SW 1271 (cell line): ENCODE results near the gene SNAP91.
"Not testable (repeated sequence)": the region's sequence is repeated elsewhere in the genome, so short reads cannot be mapped to it uniquely, and the experiment has no call there.

ENCODE experiments used
- DNase-seq, 2 experiments: peaks; one replicate each; lab custom pipeline; 2025; lab: John Stamatoyannopoulos, UW

Gene SNAP91

DNA sequence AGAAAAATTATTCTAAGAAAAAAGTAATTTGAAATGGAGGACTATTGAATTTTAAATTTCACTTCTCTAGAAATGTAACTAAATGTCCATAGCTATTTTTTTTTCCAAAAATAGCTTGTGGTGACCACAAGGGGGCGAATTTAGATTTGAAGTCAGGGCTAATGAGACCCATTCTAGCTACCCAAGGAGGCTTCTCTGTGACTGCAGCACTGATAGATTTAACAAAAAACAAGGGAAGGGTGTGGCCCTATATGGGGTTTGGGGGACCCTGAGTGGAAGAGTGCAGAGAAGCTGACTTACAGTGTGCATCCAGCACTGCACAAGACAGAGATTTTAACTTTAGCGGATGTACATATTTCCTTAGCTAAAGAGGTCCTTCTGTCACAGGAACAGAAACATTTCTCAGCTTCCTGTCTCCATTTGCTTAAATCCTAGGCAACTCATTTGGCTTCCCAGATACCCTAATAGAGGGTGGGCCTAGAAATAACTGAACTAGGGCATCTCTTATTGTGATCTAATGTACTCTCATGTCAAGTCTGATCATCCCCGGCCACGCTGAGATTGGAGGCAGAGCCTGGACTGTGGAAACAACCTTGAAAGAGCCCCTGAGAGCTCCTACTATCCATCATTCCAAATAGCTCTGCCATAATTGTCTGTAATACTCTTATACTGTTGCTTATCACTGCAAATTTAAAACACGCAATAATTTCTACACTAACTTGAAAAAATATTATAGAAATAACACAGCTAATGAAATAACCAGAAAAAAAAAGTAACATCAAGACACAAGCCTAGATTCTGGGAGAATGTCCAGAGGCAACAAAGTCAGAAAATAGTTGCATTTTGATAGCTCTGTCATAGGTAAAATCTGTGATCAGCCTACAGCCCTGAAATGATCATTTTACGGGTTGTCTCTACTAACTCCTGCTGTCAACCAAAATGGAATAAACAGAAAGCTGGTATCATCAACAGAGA is 93.6 kb downstream of the SNAP91 start:
- peak in 1 of 2 experiments; percentile 24 for DNase-seq

DNA sequence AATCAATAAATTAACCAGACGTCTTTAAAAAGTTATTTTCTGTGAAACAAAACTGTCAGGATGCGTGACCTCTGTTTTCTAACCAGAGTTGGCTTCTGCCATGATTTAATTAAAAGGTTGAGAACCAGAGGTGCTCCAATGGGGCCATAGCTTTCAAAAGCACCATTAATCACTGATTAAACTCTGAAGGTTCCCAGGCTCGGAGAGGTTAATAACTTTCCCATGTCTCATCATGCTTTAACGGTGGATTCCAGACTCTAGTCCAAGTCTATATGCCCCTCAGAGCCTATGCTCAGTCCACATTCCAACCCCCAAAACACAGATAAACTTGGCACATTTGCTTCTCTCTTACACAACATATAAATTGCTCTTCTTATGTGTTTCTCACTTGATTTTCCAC is 95.5 kb downstream of the SNAP91 start:
- DNase-seq: no peak

DNA sequence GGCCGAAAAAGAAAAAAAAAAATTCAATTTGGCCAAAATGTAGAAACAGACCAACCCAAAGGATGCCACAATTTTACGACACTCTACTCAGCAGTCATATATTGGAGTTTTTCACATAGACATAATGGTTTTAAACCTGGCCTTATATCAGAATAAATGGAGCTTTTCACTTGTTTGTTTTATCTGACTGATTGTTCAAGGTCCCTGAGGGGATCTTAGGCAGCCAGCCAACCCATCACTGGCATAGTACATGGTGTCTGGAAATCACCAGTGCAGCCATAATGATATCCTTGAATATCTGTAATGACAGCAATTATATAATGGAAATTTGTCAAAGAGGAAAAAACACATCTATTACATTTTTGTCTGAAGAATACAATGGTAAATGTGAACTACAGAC is 99.7 kb downstream of the SNAP91 start:
- DNase-seq: no peak

DNA sequence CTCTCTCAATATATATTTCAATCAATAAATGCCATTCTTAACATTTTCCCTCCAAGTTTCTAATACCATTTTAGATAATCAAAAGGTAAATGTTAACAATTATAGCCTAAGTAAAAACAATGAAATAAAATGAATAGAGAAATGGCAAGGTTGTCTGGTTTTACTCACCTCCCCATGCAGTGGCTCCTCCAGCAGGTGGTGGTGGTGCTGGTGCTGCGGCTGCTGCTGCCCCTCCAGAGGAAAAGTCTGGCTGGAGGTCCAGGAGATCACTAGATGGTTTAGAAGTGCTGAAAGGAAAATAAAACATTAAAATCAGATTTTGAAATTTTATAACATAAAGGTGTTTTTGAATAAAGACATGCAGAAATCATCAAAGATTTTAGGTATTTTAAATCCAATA is 103.4 kb downstream of the SNAP91 start:
- no peak for DNase-seq

DNA sequence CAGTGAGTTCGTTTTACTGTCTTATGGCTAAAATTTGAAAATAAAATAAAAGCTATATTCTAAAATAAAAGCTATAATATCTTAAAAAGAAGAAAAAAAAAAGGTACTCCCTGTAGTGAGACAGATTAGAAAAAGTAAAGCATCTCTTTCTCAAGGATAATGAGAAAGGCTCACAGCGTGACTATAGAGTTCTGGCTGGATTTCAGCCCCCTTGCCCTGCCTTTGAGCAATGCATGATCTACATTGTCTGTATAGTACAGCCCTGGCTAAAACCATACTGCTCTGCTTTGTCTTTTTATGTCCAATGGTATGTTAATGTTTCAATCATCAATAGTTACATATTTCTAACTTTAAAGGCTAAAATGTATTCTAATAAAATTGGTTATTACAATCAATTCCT is 105.3 kb downstream of the SNAP91 start:
- DNase-seq: no peak

DNA sequence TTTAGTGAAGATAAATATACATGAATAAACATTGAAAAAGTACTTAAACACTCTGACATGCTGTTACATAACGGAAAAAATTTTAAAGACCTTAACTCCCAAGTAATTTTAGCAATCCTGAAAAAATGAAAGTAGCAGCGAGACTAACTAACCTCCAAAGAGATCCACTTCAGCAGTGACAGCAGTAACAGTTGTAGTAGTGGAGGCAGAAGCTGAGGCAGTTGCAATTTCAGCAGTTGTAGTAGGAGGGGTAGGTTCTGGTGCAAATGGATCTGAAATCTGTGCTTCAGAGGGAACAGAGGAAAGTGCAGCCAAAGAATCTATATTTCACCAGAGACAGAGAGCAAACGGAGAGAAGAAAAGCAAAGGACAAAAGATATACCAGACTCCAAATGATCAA is 107.8 kb downstream of the SNAP91 start:
- DNase-seq: no peak

DNA sequence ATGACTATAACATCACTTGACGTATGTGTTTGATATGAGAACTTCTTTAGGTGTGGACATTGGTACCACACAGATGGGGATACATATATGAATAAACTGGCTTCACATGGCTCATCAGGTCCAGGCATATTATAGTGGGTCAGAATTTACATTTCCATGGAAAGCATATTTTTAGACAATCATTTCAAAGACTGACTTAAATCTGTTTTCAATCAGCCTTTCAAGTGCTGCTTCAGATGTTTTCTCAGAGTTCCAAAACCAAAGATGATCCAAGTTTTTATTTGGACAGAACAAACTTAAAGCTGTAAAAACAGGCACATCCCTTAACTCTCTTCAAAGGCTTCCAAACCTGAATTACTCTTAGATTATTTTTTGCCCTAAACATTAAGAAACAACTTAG is 108.4 kb downstream of the SNAP91 start:
- DNase-seq: no peak

DNA sequence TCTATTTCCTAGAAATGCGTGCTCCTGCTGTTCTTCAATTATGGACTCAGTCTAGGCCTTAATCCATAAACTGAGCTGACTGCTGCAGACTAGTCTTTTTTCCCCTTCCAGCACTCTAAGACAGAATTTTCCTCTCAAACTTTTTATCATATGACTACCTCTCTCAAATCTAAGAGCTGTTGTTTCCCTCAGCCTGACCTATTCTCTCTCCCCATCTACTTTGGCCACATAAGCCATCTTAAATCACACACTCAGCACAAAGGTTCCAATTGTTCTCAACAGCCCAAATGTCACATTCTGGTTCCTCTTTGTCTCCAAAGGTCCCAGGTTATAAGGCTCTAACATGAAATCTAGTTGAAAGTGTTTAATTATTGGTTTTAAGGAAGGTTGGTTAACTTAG is 111.4 kb downstream of the SNAP91 start:
- DNase-seq: no peak

DNA sequence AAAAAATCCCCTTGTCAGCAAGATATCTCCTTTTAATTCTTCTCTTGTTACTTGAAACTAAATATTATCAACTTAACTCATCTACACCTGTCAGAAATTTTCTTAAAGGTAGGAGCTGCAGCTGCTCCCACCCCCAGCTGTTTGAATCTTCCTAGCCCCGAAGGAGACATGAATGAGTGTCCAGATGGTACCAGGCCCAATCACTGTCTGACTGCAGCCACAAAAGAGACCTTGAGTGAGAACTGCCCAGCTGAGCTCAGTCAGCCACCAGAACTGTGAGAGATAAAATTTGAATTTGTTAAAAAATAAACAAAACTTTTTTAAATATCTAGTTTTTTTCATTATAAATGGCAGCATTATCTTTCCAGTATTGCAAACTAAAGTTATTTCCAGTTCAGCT is 111.8 kb downstream of the SNAP91 start:
- no peak for DNase-seq

DNA sequence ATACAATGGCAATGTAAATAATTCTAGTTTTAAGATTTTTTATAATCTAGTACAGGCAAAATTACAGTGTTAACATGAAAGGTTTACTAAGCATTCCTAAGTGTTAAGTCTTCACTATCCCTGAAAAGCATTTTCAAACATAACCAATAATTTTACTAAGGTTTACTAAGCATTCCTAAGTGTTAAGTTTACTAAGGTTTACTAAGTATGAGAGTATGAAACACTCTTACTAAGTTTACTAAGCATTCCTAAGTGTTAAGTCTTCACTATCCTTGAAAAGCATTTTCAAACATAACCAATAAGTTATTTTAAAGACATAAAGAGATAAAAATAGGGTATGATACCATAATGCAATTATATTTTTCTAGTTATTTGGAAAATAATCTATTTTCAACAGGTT is 114.0 kb downstream of the SNAP91 start:
- no peak for DNase-seq

DNA sequence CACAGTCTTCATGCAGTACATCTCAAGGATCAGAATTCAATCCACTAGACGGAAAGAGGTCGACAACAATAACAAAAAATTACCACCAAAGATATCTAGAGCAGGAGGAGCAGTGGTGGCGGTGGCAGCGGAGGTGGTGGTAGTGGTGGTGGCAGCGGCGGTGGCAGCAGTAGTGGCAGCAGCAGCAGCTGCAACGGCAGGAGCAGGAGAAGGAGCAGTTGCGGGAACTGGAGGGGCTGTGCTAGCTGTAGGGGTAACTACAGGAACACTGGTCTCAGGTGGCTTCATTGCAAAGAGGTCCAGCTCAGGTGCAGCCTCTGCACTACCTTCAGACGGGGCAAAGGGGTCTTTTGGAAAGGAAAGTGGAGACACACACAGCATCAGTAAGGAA is 115.5 kb downstream of the SNAP91 start:
- DNase-seq: no peak

DNA sequence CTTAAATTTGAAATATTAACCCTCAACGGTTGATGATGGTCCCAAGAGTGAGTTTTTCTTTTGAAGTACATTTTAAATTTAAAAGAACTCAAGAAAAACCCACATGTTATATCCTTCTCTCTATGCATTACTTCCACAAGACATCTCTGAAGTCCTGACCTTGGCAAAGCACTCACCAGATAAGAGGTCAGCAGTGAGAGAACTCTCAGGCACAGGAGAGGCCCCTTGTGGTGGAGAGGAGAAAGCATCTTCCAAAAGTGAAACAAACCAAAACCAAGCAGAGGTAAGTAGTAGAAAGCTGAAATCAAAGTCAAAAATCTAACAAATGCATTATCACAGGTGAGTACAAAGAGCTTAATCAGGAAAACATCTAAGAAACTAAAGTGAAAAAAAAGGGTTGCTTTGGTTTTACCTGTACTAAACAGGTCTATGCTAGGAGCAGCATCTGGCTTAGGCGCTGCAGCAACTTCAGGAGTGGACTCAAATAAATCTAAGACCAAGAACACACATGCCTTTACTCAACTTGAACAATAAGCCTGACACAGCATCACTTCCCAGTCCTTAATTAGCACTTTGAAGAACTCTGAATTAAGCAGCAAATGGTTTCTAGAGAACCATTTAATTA is 116.0 kb downstream of the SNAP91 start:
- DNase-seq: peak in 1 of 2 experiments; percentile 39

DNA sequence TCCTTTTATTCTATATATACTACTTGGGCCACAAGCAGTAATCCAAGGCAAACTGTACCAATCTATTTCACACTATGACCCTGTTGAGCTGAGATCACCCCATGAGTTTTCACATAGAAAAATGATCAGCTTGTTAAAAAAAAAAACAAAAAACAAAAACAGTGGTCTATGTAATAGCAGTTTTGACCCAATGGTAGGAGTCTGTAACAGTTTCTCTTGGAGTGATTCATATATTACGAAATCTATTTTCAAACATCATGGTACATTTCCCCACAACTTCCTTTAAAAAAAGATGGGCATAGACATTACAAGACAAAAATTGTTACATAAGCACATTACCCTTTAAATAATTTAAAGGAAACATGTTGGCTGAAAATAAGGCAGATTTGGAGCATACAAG is 118.5 kb downstream of the SNAP91 start:
- no peak for DNase-seq

DNA sequence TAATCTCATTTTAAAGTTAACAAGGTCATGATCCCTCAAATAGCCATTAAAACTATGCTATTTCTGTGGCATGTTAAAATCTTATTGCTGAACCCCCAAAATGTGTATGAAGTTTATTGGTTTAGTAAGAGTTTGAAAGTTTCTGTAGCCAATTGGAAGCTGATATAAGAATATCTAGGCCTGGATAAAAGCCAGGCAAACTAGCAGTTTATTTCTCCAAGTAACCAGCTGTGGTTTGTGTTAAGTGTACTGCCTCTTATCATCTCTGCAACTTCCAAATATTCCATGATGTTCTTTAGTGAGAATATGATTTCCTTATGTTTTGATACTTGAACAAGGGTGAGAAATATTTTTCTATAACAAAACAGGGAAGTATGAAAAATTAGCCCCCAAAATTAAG is 119.8 kb downstream of the SNAP91 start:
- no peak for DNase-seq

DNA sequence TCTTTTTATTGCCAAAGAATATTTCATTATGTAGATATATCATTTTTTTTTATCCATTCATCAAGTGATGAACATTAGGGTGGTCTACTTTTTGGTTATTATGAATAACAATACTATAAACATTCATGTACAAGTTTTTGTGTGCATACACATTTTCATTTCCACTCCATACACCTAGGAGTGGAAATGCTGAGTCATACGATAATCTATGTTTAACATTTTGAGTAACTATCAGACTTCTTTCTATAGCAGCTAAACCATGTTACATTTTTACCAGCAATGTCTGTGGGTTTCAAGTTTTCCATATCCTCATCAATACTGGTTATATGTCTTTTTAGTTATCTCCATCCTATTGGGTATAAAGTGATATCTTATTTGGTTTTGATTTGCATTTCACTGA is 130.8 kb downstream of the SNAP91 start:
- no peak for DNase-seq

DNA sequence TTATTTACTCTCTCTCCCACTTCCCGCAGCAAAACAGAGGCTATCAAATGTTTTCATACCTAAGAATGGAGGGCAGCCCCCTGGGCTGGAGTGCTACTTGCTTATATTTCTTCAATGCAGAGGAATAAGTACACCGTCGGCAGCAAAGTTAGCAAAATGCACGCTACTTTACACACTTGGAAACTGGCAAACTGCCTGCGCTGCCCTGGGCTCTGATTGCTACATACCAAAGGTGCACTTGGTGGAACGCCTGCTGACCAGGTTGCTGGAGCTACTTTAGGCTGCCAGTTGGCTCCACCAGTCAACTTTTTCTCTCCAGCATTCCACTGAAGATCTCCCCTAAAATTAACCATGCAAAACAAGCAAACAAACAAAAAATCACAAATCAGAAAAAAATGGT is 134.1 kb downstream of the SNAP91 start:
- no peak for DNase-seq

DNA sequence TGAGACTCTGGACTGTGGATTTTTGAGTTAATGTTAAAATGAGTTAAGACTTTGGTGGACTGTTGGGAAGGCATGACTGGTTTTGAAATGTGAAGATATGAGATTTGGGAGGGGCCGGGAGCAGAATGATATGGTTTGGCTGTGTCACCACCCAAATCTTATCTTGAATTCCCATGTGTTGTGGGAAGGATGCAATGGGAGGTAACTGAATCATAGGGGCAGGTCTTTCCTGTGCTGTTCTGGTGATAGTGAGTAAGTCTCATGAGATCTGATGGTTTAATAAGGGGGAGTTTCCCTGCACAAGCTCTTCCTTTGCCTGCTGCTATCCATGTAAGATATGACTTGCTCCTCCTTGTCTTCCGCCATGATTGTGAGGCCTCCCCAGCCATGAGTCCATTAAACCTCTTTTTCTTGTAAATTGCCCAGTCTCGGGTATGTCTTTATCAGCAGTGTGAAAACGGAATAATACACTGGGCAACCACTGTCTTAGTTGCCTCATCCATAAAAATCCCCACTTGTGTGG is 137.2 kb downstream of the SNAP91 start:
- DNase-seq: not testable (repeated sequence)

DNA sequence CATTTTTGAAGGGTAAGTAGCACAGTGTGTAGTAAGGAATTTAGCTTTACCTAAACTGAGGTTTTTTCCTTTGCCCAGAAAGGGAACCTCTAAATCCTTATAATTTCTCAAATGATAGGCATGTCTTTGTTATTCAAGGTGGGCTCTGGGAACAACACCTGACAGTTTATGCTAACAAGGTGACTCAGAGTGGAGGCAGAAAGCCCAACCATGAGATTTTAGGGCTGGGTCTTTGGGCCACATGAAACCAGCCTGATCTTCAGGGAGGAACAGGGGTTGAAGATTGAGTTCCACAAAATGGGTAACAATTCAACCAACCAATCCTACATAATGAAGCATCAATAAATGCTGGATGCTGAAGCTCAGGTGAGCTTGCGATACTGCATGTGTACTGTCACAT is 149.9 kb downstream of the SNAP91 start:
- DNase-seq: no peak

DNA sequence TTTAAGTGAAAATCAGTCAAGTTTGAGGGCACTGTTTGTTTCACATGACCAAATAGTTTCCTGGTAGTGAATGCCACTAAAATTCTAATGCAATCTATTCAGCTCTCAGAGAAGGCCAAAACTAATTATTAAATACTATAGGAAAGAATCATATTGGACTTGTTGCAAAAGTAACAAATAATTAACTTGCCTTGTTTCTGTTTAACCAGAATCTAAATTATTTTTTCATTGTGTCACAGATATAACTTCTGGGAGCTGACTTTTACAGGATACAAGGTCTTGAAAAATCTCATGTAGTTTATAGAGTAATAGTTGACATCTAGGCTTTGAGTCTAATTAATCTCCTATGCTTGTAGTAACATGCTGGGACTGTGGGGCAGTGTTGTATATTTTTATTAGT is 152.0 kb downstream of the SNAP91 start:
- DNase-seq: no peak

DNA sequence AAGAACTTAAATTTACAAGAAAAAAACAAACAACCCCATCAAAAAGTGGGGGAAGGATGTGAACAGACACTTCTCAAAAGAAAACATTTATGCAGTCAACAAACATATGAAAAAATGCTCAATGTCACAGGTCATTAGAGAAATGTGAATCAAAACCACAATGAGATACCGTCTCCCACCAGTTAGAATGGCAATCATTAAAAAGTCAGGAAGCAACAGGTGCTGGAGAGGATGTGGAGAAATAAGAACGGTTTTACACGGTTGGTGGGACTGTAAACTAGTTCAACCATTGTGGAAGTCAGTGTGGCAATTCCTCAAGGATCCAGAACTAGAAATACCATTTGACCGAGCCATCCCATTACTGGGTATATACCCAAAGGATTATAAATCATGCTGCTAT is 157.2 kb downstream of the SNAP91 start:
- not testable (repeated sequence) for DNase-seq

DNA sequence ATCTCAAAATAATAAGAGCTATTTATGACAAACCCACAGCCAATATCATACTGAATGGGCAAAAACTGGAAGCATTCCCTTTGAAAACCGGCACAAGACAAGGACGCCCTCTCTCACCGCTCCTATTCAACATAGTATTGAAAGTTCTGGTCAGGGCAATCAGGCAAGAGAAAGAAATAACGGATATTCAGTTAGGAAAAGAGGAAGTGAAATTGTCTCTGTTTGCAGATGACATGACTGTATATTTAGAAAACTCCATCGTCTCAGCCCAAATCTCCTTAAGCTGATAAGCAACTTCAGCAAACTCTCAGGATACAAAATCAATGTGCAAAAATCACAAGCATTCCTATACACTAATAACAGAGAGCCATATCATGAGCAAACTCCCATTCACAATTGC is 158.4 kb downstream of the SNAP91 start:
- DNase-seq: not testable (repeated sequence)

DNA sequence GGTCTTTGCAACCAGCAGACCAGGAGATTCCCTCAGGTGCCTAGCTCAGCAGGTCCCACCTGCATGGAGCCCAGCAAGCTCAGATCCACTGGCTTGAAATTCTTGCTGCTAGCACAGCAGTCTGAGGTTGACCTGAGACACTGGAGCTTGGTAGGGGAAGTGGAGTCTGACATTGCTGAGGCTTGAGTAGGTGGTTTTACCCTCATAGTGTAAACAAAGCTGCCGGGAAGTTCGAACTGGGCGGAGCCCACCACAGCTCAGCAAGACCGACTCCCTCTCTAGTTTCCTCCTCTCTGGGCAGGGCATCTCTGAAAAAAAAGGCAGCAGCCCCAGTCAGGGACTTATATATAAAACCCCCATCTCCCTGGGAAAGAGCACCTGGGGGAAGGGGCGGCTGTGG is 162.3 kb downstream of the SNAP91 start:
- no peak for DNase-seq

DNA sequence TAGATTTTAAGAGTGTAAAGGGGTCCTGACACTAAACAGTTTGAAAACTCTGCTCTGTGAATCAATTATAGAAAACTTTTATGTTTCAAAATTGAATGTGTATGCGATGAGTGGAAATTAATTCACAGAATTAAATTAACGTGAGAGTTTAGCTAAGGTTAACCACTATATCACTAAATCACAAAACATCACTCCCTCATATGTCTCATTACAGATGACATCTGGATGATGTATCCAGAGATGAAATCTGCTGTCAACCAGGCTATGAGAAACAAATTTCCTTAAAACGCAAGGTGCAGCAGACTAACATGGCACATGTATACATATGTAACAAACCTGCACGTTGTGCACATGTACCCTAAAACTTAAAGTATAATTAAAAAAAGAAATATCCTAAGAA is 169.2 kb downstream of the SNAP91 start:
- no peak for DNase-seq
